ENCODE results near the gene CYLD.

Gene CYLD

GRCh38 chr16:50821586-50821985 is 79.7 kb downstream of the CYLD start:
- no peak for DNase-seq

DNA sequence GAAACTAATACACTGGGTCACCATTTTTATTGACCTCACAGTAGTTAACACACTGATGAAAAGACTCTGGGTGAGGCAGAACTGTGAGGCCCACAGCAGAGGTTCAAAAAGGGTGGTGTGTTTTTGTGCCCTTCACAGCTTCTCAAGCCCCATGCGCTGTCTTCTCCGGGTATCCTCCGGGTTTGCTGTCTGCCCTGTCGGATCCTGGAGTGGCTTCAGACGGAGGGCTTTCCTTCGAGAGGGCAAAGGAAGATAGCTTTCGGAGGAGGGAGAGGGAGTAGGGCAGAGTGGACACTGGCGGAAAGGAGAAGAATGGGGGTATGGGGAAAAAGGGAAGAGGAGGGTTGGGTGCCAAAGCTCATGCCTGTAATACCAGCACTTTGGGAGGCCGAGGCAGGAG is 80.8 kb downstream of the CYLD start:
- DNase-seq = no peak

- DNase-seq = no peak
These were observed 85.0 kb downstream of the CYLD start for GRCh38 chr16:50826797-50827316.

DNA sequence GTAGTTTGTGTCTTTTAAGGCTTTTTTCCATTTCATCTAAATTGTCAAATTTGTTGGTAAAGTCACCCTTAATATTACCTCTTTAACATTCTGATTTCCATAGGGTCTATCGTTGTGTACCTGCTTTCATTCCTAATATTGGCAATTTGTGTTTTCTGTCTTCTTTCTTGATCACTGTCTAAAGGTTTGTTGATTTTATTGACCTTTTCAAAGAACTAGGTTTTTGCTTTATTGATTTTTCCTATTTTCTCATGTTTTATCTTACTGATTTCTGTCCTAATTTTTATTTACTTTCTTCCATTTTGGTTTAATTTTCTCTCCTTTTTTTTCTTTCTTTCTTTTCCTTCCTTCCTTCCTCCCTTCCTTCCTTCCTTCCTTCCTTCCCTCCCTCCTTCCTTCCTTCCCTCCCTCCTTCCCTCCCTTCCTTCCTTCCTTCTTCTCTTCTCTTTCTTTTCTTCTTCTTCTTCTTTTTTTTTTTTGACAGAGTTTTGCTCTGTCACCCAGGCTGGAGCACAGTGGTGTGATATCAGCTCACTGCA is 86.3 kb downstream of the CYLD start:
- DNase-seq = no peak

- DNase-seq = no peak
These were observed 88.8 kb downstream of the CYLD start for GRCh38 chr16:50830698-50831097.

DNA sequence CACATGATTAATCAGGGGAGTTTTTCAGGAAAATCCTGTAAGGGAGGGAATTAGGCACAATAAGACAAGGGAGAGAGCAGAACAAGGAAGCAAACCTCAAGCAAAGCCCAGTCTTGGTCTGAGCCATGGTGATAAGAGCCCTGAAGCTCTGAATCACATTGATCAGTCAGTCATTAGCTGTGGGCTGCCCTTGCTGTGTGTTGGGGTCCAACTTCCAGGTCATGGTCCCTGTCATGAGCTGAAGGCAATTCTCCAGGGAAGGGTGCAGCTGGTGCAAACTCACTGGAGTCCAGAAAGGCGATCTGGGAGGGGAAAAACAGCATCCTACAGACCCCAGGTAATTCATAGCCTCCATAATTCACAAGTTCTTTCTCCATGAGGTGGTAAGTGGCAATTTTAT is 89.9 kb downstream of the CYLD start:
- no peak for DNase-seq

GRCh38 chr16:50833929-50834328 is 92.0 kb downstream of the CYLD start:
- no peak for DNase-seq

DNA sequence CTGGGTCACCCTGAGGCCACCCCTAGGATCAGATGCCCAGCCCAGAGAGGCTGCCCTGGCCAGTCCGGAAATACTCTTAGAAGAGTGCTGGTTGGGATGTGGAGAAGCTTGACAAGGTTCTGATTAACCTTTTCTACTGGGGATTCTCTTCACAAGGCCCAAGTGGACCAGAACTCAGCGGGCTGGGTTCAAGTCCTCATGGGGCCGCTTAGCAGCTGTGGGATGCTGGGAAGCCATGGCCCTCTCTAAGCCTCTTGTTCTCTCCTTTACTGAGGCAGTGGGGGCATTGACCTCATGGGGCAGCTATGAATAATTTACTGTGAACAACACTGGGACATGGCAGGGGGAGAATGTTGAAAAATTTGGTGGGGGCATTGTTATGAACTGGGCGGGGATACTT is 92.8 kb downstream of the CYLD start:
- no peak for DNase-seq

DNA sequence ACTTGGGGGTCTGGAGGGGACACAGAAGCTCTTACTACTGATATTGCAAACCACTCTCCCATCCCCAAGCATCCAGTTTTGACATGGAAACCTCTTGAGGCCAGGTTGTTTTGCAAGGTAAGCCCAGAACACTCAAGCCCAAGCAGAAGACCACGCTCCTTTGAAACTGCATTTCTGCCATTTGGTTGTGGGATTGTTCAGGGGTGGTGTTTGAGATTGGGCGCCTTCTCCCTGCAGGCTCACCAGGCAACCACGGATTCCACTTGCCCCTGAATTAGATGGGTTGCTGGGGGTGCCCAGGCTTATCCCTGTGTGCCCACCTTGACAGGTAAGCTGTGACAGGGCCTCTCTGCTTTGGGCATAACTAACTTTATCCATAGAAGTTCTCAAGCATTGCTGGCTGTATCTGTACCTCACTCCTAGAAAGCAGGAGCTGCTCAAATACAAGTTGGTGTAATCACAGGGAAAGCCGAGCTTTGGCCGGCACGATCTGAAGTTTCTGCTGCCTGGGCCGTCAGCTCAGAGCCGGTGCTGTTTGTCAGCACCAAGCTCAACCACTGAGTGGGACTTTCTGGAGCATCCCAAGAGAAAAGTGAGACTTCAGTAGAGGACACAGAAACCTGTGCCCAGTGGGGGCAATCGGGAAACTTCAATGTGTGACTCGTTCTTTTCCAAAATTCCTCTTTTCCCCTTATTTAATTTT is 93.6 kb downstream of the CYLD start:
- DNase-seq = no peak

GRCh38 chr16:50836121-50836621 is 94.3 kb downstream of the CYLD start:
- DNase-seq = no peak

GRCh38 chr16:50837324-50837723 is 95.4 kb downstream of the CYLD start:
- DNase-seq = no peak

GRCh38 chr16:50838165-50838564 is 96.3 kb downstream of the CYLD start:
- no peak for DNase-seq

DNA sequence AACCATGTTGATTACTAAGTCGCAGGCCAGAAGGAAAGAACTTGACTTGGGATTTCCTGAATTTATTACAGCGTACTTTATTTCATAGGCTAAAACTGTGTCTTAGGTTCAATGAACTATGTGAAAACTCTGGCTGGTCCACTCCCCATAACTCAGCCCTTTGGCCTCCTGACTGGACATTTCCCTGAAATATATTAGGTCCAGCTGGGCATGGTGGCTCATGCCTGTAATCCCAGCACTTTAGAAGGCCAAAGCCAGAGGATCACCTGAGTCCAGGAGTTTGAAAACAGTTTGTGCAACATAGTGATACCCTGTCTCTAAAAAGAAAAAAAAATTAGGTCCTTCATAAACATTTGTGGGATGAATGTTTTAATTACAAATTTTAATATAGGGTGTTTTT is 97.0 kb downstream of the CYLD start:
- DNase-seq = no peak

DNA sequence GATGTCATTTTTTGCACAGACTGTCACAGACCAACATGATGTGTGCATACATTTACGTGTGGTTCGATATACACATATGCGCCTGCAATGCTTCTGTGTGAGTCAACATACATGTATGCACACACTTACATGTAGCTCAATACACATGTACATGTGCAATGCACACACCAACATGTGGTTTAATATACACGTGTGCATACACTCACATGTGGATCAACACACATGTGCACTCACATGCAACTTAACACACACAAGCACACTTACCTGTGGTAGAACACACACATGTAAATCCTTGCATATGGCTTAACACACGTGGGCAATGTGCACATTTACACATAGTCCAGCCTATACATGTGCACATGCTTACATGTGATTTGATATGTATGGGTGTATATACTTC is 97.5 kb downstream of the CYLD start:
- DNase-seq = no peak

DNA sequence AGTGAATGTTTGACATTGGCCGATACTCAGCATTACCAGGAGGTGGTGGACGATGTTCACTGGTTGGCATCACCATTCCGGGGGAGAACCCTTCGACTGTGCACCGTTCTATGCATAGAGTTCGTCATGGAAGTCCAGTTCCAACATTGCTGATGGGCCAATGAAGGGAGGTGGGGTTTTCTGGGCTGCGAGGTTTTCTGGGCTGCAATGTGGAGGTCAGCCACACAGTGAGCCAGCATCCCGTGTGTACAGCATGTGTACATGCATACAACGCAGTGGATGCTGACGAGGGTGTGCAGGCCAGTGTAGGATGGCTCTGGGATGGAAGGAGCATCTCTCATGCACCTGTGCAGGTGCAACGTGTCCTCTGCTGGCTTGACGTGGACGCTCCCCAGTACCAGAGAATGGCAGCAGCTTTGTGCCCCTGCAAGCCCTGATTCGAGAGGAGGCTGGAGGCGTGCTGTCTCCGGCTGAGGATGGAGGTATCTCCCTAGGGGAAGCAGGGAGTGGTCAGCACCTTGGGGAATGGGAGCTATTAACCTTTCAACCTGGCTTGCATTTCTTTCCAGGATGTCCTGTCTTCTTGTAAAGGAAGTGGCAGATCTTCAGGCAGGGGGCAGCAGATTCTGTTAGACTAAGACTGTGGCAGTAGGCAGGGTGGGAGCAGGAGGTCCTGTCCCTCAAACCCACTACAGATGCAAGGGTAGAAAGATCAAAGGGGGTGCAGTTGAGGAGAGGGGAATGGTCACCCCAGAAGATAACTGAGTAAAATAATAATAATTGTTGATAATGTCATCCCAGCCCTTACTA is 98.2 kb downstream of the CYLD start:
- no peak for DNase-seq

DNA sequence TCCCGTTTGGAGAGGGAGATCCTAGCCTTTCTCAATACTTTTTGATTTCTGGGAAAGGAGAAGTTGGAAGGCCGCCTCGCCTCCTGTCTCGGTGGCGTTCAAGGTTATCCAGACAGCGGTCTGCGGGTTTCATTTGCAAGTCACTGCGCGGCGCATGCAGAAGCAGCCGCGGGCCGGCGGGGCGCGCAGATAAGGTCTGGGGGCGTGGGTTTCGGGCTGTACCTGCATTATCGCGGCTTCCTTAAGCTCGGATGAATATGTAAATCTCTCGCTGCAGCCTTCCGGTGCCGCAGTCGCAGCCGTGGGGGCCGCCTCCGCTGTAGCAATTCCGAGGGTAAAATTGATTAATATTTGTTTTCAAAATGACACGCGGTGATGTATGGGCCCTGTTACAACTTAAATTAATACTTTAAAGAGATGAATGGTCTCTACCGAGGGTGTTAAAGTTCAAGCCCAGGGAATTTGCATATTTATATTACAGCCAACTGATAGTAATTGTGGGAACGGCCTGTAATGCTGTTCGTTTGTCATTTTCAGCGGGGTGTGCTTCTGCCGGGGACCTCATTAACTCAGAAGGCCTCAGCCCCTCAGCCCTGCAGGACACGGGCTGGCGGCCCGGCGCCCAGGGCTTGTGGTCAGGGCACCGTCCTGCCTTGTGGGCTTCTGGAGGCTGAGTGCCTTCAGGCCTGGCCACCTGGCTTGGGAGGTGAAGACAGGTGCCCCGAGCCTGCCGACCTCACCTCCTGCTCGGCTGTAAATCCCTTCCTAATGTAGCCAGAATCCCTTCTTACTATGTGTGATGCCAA is 99.4 kb downstream of the CYLD start:
- no peak for DNase-seq

- DNase-seq = no peak
These were observed 100.2 kb downstream of the CYLD start for GRCh38 chr16:50842013-50842505.

GRCh38 chr16:50842589-50842988 is 100.7 kb downstream of the CYLD start:
- no peak for DNase-seq

DNA sequence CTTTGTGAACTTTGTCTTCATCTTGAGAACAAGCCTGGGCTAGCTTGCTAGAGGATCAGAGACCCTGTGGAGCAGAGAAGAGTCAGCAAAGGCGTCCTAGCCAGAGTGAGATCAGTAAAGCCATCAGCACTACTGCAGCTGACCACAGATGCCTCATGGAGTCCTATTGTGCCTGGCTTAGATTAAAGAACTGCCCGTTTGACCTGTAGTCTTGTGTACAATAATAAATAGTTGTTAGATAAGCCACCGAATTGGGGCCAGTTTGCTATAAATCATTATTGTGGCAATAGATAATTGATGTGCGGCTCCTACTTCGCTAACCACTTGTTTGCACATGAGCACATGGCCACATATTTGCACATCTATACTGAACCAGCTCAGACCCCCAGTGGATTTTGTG is 103.0 kb downstream of the CYLD start:
- no peak for DNase-seq

DNA sequence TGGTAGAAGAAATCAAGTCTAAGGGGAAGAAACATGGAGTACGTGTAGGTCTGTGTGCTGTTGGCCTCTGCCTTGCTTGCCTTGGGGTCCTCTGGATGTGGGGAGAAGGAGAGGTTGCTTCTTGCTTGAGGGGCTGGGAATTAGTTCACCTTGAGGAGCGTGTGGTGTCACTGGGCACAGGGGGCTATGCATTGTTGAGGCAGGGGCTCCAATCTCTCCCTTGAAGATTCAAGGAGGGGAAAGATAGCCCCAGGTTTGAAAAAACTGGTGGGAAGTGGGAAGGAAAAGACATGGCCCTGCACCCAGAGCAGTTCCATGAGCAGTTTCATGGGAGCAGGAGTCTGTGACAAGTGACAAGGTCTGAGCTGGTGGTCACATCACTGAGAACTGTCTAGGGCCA is 103.4 kb downstream of the CYLD start:
- no peak for DNase-seq

DNA sequence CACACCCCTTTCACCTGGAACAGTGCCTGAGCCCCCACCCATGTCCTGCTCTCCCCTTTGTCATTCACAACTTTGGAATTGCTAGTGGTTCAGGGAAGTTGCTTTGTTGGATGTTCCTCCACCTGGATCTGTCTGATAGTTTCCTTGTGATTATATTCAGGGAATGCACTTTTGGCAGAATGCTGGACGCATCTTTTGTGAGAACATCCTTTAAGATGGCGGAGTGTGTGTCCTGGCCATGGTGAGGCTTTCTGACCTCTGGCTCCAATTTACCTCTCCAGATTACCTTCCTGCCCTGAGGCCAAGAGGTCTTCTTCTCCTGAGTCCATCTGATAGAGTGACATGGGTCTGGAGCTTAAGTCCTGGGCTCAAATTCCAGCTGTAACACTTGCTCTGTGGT is 104.6 kb downstream of the CYLD start:
- no peak for DNase-seq

- DNase-seq = no peak
These were observed 105.3 kb downstream of the CYLD start for GRCh38 chr16:50847166-50847565.

Data from NCI-H1048 (cell line).